Measurements from ENCODE around the gene RBM47.
"Not testable (repeated sequence)": the region's sequence is repeated elsewhere in the genome, so short reads cannot be mapped to it uniquely, and the experiment has no call there.

Gene RBM47

GRCh38 chr4:40481977-40482376 is 147.7 kb downstream of the RBM47 start:
- no peak for DNase-seq

GRCh38 chr4:40480291-40480690 is 149.4 kb downstream of the RBM47 start:
- no peak for DNase-seq

GRCh38 chr4:40479378-40479777 is 150.3 kb downstream of the RBM47 start:
- no peak for DNase-seq

- no peak for DNase-seq
These were observed 154.1 kb downstream of the RBM47 start for GRCh38 chr4:40475609-40476008.

- DNase-seq: no peak
These were observed 155.9 kb downstream of the RBM47 start for GRCh38 chr4:40473578-40474388.

GRCh38 chr4:40471923-40472322 is 157.7 kb downstream of the RBM47 start:
- no peak for DNase-seq

GRCh38 chr4:40466789-40467188 is 162.9 kb downstream of the RBM47 start:
- no peak for DNase-seq

GRCh38 chr4:40462326-40462725 is 167.3 kb downstream of the RBM47 start:
- no peak for DNase-seq

GRCh38 chr4:40461879-40462278 is 167.8 kb downstream of the RBM47 start:
- DNase-seq: no peak

- DNase-seq: no peak
These were observed 168.6 kb downstream of the RBM47 start for GRCh38 chr4:40461062-40461461.

- no peak for DNase-seq
These were observed 171.0 kb downstream of the RBM47 start for GRCh38 chr4:40458683-40459082.

GRCh38 chr4:40458109-40458508 is 171.6 kb downstream of the RBM47 start:
- no peak for DNase-seq

- DNase-seq: no peak
These were observed 174.2 kb downstream of the RBM47 start for GRCh38 chr4:40455340-40455902.

- no peak for DNase-seq
These were observed 174.8 kb downstream of the RBM47 start for GRCh38 chr4:40454816-40455215.

- DNase-seq: no peak
These were observed 175.8 kb downstream of the RBM47 start for GRCh38 chr4:40453912-40454311.

- no peak for DNase-seq
These were observed 180.8 kb downstream of the RBM47 start for GRCh38 chr4:40448875-40449274.

GRCh38 chr4:40446839-40447238 is 182.8 kb downstream of the RBM47 start:
- DNase-seq: no peak

GRCh38 chr4:40446261-40446750 is 183.4 kb downstream of the RBM47 start:
- DNase-seq: not testable (repeated sequence)

- no peak for DNase-seq
These were observed 184.0 kb downstream of the RBM47 start for GRCh38 chr4:40445671-40446070.

- DNase-seq: no peak
These were observed 188.2 kb downstream of the RBM47 start for GRCh38 chr4:40441430-40441829.

GRCh38 chr4:40439519-40439918 is 190.1 kb downstream of the RBM47 start:
- DNase-seq: no peak

GRCh38 chr4:40438384-40439026 is 191.2 kb downstream of the RBM47 start:
- no peak for DNase-seq

- DNase-seq: no peak
These were observed 191.8 kb downstream of the RBM47 start for GRCh38 chr4:40437741-40438383.

Measured in SIG-M5 (cell line).